WTC11 (cell line): Measurements from ENCODE around the gene ZNF423. TPM values are rescaled to one million over a fixed set of nuclear protein-coding genes. Genes with fewer than 3 reads are reported as not detected.

Source experiments
- ATAC-seq: fragments of 200-7000 bp; cut with Tn5 transposase; 2 replicates; pipeline ENCODE4 v1.10.0; 2021; ENCODE audit warnings: mild to moderate bottlenecking, moderate library complexity
- CTCF ChIA-PET: fragments of 300-600 bp; sonication (Branson Sonifier 250); formaldehyde crosslinking; loops from one replicate; lab custom pipeline; 2021; ENCODE audit warnings: antibody characterized with exemption; lab: Charles Lee
- POLR2A ChIA-PET: fragments of 350-600 bp; sonication (Branson Sonifier 250); formaldehyde crosslinking; loops from one replicate; lab custom pipeline; 2021; ENCODE audit warnings: antibody characterized with exemption; lab: Charles Lee
- DNase-seq: peaks from one replicate; pipeline ENCODE4 v3.0.0; 2021; ENCODE audit warnings: low spot score
- H3K27ac Mint-ChIP-seq: 2 replicates; pipeline ENCODE4 v1.8.0; 2021; ENCODE audit warnings: mixed read lengths
- H3K27me3 Mint-ChIP-seq: 2 replicates; pipeline ENCODE4 v1.8.0; 2021; ENCODE audit warnings: low read depth, mild to moderate bottlenecking, moderate library complexity, mixed read lengths
- H3K36me3 Mint-ChIP-seq: 2 replicates; pipeline ENCODE4 v1.8.0; 2021; ENCODE audit warnings: mixed read lengths
- H3K4me1 Mint-ChIP-seq: 2 replicates; pipeline ENCODE4 v1.8.0; 2022; ENCODE audit warnings: mixed read lengths
- H3K4me3 Mint-ChIP-seq: 2 replicates; pipeline ENCODE4 v1.8.0; 2021; ENCODE audit warnings: mild to moderate bottlenecking, moderate library complexity, mixed read lengths
- H3K9me3 Mint-ChIP-seq: 2 replicates; pipeline ENCODE4 v1.8.0; 2021; ENCODE audit warnings: mixed read lengths
- ATF3 ChIP-seq: sonication (generic); formaldehyde crosslinking; conservative IDR thresholded peaks from 2 replicates; pipeline ENCODE4 v1.8.1; 2022; ENCODE audit warnings: mild to moderate bottlenecking, missing genetic modification reagents
- ATF6 ChIP-seq: sonication (generic); formaldehyde crosslinking; IDR thresholded peaks from 2 replicates; pipeline ENCODE4 v1.8.1; 2023; ENCODE audit warnings: mild to moderate bottlenecking, missing genetic modification reagents
- CBFB ChIP-seq: sonication (generic); formaldehyde crosslinking; IDR thresholded peaks from 2 replicates; pipeline ENCODE4 v1.8.1; 2022; ENCODE audit warnings: mild to moderate bottlenecking, low read depth, missing genetic modification reagents
- EMX1 ChIP-seq: fragments of 250-450 bp; sonication (Bioruptor Pico); IDR thresholded peaks from 2 replicates; pipeline ENCODE4 v1.8.0; 2021; ENCODE audit warnings: mild to moderate bottlenecking
- FOXJ3 ChIP-seq: sonication (generic); formaldehyde crosslinking; IDR thresholded peaks from 2 replicates; pipeline ENCODE4 v1.9.0; 2021; ENCODE audit warnings: missing genetic modification reagents, mild to moderate bottlenecking, borderline replicate concordance
- FOXK1 ChIP-seq: sonication (generic); formaldehyde crosslinking; IDR thresholded peaks from 2 replicates; pipeline ENCODE4 v1.8.0; 2022; ENCODE audit warnings: mild to moderate bottlenecking, moderate library complexity, missing genetic modification reagents
- GABPB1 ChIP-seq: sonication (generic); formaldehyde crosslinking; IDR thresholded peaks from 2 replicates; pipeline ENCODE4 v1.8.1; 2023; ENCODE audit warnings: mild to moderate bottlenecking, missing genetic modification reagents
- MAX ChIP-seq: sonication (generic); formaldehyde crosslinking; IDR thresholded peaks from 2 replicates; pipeline ENCODE4 v1.8.0; 2022; ENCODE audit warnings: mild to moderate bottlenecking, missing genetic modification reagents
- NFATC4 ChIP-seq: fragments of 250-450 bp; sonication (Bioruptor Pico); IDR thresholded peaks from 2 replicates; pipeline ENCODE4 v1.9.0; 2021; ENCODE audit warnings: mild to moderate bottlenecking
- NFE2L1 ChIP-seq: sonication (generic); formaldehyde crosslinking; IDR thresholded peaks from 2 replicates; pipeline ENCODE4 v1.8.1; 2023; ENCODE audit warnings: missing genetic modification reagents
- RORB ChIP-seq: fragments of 250-450 bp; sonication (Bioruptor Pico); IDR thresholded peaks from 2 replicates; pipeline ENCODE4 v1.9.0; 2021; ENCODE audit warnings: mild to moderate bottlenecking
- USF2 ChIP-seq: sonication (generic); formaldehyde crosslinking; IDR thresholded peaks from 2 replicates; pipeline ENCODE4 v1.8.1; 2023; ENCODE audit warnings: mild to moderate bottlenecking, missing genetic modification reagents, moderate library complexity
- ZBTB43 ChIP-seq: sonication (generic); formaldehyde crosslinking; IDR thresholded peaks from 2 replicates; pipeline ENCODE4 v1.8.1; 2023; ENCODE audit warnings: mild to moderate bottlenecking, missing genetic modification reagents
- ZNF263 ChIP-seq: sonication (generic); formaldehyde crosslinking; IDR thresholded peaks from 2 replicates; pipeline ENCODE4 v1.8.1; 2022; ENCODE audit warnings: low read depth, mild to moderate bottlenecking, moderate library complexity, missing genetic modification reagents
- ZNF281 ChIP-seq: sonication (generic); formaldehyde crosslinking; IDR thresholded peaks from 2 replicates; pipeline ENCODE4 v1.8.0; 2023; ENCODE audit warnings: mild to moderate bottlenecking, missing genetic modification reagents
- ZNF423 ChIP-seq: fragments of 250-450 bp; sonication (Bioruptor Pico); IDR thresholded peaks from 2 replicates; pipeline ENCODE4 v2.1.2; 2022; ENCODE audit warnings: mild to moderate bottlenecking, moderate library complexity
- ZNF532 ChIP-seq: fragments of 250-450 bp; sonication (Bioruptor Pico); IDR thresholded peaks from 2 replicates; pipeline ENCODE4 v1.9.0; 2021; ENCODE audit warnings: mild to moderate bottlenecking, borderline replicate concordance
- total RNA-seq: library from RNA; stranded (reverse); gene quantifications from 3 replicates; pipeline ENCODE4 v1.2.3, GENCODE V29; 2021

ZNF423 gene
- total RNA-seq, 1 experiment from 2014 or later, result 38.8 TPM

GRCh38 chr16:49701065-49701685, 154.7 kb downstream of the ZNF423 start:
- no peak for ATAC-seq

GRCh38 chr16:49700251-49701064, 155.5 kb downstream of the ZNF423 start:
- Mint-ChIP-seq H3K27ac (peak overlapping the region; percentile 96), H3K4me1 (peaks cover 91% of the 10 kb centered on the region), H3K27me3 (no peaks in the 10 kb centered on the region), H3K36me3 (no peaks in the 10 kb centered on the region), H3K9me3 (no peaks in the 10 kb centered on the region), H3K4me3 (peak overlapping the region; percentile 59)
- ATAC-seq (0 out of 2 replicates have a peak, but pooled peaks have one; percentile 1), DNase-seq (no peak)
- POLR2A ChIA-PET, result no interaction called here
- TF ChIP-seq ZNF281 (CRISPR knock-in tag), result no peak
- peak; percentile 96 for TF ChIP-seq ZNF263 (CRISPR knock-in tag)
- TF ChIP-seq ZNF423, result peak; percentile 78
- CTCF ChIA-PET, result interaction anchor here (0.7 to 2.4 kb wide), 3 partner anchors 12 to 176 kb away, joined by 3 to 10 read pairs (median 4); no protein-coding TSS in a partner anchor

More at GRCh38 chr16:49701065-49701685, 154.7 kb downstream of the ZNF423 start:
- H3K4me3 Mint-ChIP-seq, result peak overlapping the region; percentile 59
- TF ChIP-seq USF2 (CRISPR knock-in tag) (0 out of 2 replicates have a peak, but pooled peaks have one; percentile 13), FOXJ3 (CRISPR knock-in tag) (no peak)
- H3K36me3 Mint-ChIP-seq, result no peaks in the 10 kb centered on the region
- H3K27me3 Mint-ChIP-seq, result no peaks in the 10 kb centered on the region
- no peaks in the 10 kb centered on the region for H3K9me3 Mint-ChIP-seq
- CTCF ChIA-PET, result interaction anchor here (0.8 to 2.4 kb wide), 5 partner anchors 38 to 221 kb away, joined by 4 to 10 read pairs (median 6); no protein-coding TSS in a partner anchor
- POLR2A ChIA-PET, result no interaction called here
- H3K4me1 Mint-ChIP-seq, result peaks cover 85% of the 10 kb centered on the region
- DNase-seq, result no peak
- peak overlapping the region; percentile 96 for H3K27ac Mint-ChIP-seq

- H3K27ac Mint-ChIP-seq, result peak overlapping the region; percentile 96
- POLR2A ChIA-PET, result no interaction called here
- no peaks in the 10 kb centered on the region for H3K9me3 Mint-ChIP-seq
- DNase-seq (no peak), ATAC-seq (no peak)
- no peaks in the 10 kb centered on the region for H3K36me3 Mint-ChIP-seq
- H3K27me3 Mint-ChIP-seq, result no peaks in the 10 kb centered on the region
- CTCF ChIA-PET, result interaction anchor here (0.7 to 1.5 kb wide), 2 partner anchors 12 to 175 kb away, joined by 3 to 4 read pairs; no protein-coding TSS in a partner anchor
- H3K4me1 Mint-ChIP-seq, result peaks cover 88% of the 10 kb centered on the region
- peak overlapping the region; percentile 47 for H3K4me3 Mint-ChIP-seq
- no peak for TF ChIP-seq ATF3 (CRISPR knock-in tag)
- TF ChIP-seq ZBTB43 (CRISPR knock-in tag), result no peak
- TF ChIP-seq EMX1, result no peak
- TF ChIP-seq MAX (CRISPR knock-in tag), result no peak
- TF ChIP-seq NFATC4 (CRISPR knock-in tag), result no peak
- TF ChIP-seq ZNF532, result no peak
- no peak for TF ChIP-seq NFE2L1 (CRISPR knock-in tag)
- TF ChIP-seq ATF6, result no peak
- no peak for TF ChIP-seq RORB (CRISPR knock-in tag)
- TF ChIP-seq GABPB1 (CRISPR knock-in tag), result no peak
- no peak for TF ChIP-seq FOXK1 (CRISPR knock-in tag)
- TF ChIP-seq CBFB, result no peak
Observed at GRCh38 chr16:49699841-49700175, 156.1 kb downstream of the ZNF423 start.
